Activated CD8-positive, alpha-beta memory T cell treated with anti-CD3 and anti-CD28 coated beads, Interleukin-2, amount 50 U/mL, for 1 hour (primary cell): ENCODE results near the gene GATA6.
"Not testable (repeated sequence)": the region's sequence is repeated elsewhere in the genome, so short reads cannot be mapped to it uniquely, and the experiment has no call there.

Experiments
- DNase-seq: peaks from one replicate; pipeline ENCODE4 v3.0.0-alpha.2; 2020; ENCODE audit errors: extremely low read depth

Gene GATA6

DNA sequence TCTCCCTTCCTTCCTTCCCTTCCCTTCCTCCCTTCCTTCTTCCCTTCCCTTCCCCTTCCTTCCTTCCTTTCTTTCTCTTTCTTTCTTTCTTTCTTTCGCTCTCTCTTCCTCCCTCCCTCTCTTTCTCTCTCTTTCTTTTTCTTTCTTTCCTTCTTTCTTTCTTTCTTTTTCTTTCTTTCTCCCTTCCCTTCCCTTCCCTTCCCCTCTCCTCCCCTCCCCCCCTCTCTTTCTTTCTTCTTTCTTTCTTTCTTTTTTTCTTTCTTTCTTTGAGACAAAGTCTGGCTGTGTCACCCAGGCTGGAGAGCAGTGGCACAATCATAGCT lies 34.8 kb downstream of the GATA6 start:
- no peak for DNase-seq

DNA sequence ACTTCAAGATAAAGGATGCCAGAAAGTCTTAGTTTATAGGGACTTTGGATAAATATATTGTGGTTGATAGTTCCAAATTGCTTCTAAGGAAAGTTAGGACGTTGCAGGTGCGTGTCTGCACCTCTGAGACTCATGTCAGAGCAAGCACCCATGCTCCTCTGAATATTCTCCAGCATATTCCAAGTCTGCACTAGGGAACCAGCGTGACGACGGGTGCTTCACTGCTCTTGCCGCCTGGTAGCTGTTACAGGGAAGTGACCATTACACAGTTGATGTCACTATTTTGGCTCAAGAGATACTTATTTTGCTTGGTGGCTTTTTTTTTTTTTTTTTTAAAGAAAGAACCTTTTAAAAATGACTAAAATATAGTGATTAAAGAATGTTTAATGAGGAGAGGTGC lies 35.6 kb downstream of the GATA6 start:
- no peak for DNase-seq

GRCh38 chr18:22207021-22207758 lies 37.8 kb downstream of the GATA6 start:
- DNase-seq: no peak

GRCh38 chr18:22210311-22210754 lies 40.9 kb downstream of the GATA6 start:
- no peak for DNase-seq

GRCh38 chr18:22211657-22212056 lies 42.3 kb downstream of the GATA6 start:
- DNase-seq: no peak

DNA sequence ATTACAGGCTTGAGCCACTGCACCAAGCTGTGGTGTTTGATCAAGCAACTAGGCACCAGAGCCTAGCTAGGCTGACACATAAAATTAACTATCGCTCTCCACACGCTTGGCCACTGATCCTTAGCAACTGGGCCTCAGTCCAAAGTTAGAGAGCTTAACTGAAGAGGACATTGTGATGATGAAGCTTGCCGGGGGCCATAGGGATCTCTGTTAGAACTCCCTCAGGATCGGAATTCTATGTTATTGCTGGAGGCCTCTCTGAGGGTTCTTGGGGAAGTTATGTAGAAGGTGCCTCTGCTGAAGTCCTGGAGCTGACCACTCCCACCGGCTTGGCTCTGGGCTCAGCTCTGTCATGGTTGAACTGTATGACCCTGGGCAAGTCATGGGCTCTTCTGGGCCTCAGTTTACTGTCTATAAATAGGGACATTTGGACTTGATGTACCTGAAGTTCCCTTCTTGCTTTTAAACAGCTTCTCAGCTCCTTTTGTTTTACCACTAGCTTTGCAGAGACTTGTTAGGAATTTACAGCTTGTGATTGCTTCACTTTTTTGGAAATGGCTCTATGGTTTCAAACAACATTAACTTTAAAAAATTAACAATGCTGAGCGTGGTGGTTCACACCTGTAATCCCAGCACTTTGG lies 44.1 kb downstream of the GATA6 start:
- DNase-seq: no peak

DNA sequence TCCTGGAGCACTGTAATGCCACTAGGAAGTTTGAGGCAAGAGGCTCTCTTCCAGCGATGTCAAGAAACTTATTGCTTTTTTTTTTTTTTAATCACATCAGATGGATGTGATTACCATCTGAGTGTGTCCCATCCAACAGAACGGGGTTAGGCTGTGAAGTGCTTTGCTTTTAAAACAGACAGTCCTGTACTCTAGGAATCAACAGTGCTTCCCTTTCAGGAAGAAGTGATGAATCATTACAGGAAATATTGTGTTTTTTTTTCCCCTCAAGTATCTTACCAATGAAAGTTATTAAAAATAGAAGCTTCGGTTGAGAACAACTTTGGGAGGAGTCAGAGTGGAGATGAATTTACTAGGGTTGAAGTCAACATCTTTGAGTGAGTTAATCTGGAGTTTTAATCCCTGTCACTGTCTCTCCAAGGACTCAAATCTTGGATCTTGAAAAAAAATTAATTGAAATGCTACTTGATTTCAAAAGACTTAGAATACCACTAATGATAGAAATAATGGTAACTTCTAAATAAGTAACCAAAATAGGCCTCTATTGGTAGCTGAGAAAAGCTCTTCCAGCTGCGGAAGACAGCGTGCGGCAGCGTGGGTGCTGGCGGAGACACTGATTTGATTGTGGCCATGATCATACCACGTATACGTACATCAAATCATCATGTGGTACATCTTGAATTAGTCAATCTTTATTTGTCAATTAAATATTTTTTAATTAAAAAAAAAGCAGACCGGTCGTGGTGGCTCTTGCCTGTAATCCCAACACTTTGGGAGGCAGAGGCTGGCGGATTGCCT lies 45.5 kb downstream of the GATA6 start:
- no peak for DNase-seq

- no peak for DNase-seq
These were observed 49.4 kb downstream of the GATA6 start for GRCh38 chr18:22218835-22219234.

GRCh38 chr18:22219568-22220355 lies 50.4 kb downstream of the GATA6 start:
- no peak for DNase-seq

DNA sequence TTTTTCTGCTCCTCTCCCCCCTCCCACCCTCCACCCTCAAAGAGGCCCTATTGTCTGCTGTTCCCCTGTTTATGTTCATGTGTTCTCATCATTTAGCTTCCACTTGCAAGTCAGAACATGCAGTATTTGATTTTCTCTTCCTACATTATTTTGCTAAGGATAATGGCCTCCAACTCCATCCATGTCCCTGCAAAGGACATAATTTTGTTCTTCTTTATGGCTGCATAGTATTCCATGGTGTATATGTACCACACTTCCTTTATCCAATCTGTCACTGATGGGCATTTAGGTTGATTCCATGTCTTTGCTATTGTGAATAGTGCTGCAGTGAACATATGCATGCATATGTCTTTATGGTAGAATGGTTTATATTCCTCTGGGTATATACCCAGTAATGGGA lies 51.2 kb downstream of the GATA6 start:
- DNase-seq: not testable (repeated sequence)

DNA sequence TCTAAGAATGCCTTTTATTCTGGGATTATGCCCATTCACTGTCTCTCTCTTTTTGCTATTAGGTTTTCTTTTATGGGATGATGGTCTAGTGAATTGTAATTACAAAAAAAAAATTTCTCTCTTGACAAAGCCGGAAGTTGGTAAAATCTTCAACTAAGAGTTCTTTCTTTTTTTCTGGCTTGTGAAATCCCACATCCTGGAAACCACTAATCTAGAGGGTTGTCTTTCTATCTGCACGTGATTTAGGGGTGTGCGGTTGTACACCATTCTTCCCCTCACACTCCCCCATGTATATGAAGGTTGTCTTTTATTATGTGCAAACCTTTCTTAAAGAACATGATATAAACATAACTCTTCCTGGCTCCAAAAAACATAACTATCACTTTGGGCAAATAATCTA lies 52.0 kb downstream of the GATA6 start:
- DNase-seq: no peak

DNA sequence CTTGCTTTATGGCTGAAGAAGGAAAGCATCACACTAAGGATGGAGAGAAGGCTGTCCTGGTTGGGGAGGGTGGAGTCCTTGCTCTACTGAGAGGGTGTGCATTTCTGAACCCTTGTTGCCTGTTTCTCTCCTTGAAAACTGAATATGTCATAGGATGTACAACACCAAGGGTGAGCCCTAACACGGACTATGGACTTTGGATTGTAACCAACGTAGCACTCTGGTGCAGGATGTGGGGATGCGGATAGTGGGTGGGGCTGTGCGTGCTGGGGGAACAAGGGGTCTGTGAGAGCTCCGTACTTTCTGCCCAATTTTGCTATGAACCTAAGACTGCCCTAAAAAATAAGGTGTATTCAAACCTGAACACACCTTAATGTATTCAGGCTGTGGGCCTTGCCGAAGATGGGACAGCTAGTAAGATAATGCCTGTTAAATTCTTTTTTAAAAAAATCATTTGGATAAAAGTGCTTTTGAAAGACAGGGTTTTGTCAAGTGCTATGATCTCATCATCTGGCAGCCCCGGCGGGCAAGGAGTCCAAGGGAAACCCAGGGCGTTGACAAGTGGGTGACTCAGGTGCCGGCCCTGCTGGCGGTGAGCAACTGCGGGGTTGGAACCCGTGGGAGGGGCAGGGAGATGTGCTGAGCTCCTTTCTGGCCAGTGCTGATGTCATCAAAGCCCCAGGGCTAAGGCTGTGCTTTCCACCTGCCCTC lies 54.0 kb downstream of the GATA6 start:
- DNase-seq: no peak

GRCh38 chr18:22223965-22224322 lies 54.6 kb downstream of the GATA6 start:
- DNase-seq: no peak

- no peak for DNase-seq
These were observed 55.0 kb downstream of the GATA6 start for GRCh38 chr18:22224339-22224738.

- DNase-seq: no peak
These were observed 57.4 kb downstream of the GATA6 start for GRCh38 chr18:22226801-22227200.

- no peak for DNase-seq
These were observed 59.6 kb downstream of the GATA6 start for GRCh38 chr18:22228976-22229375.

GRCh38 chr18:22229456-22230124 lies 60.2 kb downstream of the GATA6 start:
- DNase-seq: no peak

DNA sequence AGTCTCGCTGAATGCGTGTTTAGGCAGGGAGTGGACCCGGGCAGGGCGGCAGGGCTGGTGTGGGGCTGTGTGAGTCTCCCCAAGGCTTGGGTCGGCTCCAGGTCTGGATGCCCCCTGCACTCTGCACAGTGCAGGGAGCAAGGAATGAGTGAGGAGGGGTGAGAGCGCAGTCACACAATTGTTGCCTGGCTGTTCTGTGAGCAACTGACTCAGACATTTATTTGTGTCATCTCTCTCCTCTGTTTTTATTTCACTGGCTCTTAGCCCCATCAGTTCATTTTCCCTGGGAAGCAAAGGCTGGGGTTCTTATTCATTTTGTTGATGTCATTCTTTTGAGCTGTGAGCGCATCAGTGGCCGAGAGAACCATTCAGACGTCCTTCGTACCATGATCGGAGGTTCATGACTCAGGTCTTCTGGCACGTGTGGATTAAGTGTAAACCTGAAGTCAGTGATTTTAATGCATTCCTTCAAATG lies 61.1 kb downstream of the GATA6 start:
- DNase-seq: no peak

DNA sequence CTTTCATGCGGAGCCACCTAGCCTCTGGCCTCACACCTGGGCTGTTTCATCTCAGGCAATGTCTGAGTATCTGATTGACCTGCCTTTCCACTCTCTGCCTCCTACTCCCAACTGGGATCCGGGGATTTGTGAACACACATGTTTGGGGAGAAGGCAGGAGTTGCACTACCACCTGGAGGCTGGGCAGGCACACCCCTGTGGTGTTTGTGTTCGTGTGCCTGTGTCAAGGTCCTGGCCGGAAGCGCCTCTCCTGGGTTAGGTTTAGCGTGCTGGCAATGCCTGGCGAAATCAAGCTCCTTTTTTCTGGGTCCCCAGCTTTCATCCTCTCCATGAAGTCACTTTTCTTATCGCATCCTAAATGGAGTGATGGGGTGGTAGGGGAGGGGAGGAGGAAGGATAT lies 63.9 kb downstream of the GATA6 start:
- no peak for DNase-seq

- no peak for DNase-seq
These were observed 68.6 kb downstream of the GATA6 start for GRCh38 chr18:22238036-22238435.

- DNase-seq: no peak
These were observed 69.3 kb downstream of the GATA6 start for GRCh38 chr18:22238681-22239080.
